H1 (cell line): ENCODE results near the gene TMPRSS9. TPM values are rescaled to one million over a fixed set of nuclear protein-coding genes. Genes with fewer than 3 reads are reported as not detected.

Source experiments
- CTCF ChIA-PET: fragments of 300-600 bp; sonication (Branson Sonifier 250); formaldehyde crosslinking; loops from one replicate; lab custom pipeline; 2021; ENCODE audit not compliant: partially characterized antibody; lab: Charles Lee
- POLR2A ChIA-PET: fragments of 300-600 bp; sonication (Branson Sonifier 250); formaldehyde crosslinking; loops from one replicate; lab custom pipeline; 2021; ENCODE audit warnings: inconsistent platforms; ENCODE audit not compliant: partially characterized antibody; lab: Charles Lee
- DNase-seq, 2 experiments: peaks; one replicate each; pipeline versions ENCODE4 v3.0.0 to v3.0.0-alpha.2; 2010 to 2022; ENCODE audit warnings: low spot score in 2 of 2, low read depth in 1 of 2, mixed read lengths in 1 of 2
- FAIRE-seq: peaks from 2 replicates; lab custom pipeline; 2011; peaks lifted over from hg19 to GRCh38; lab: Jason Lieb, UNC
- H2AFZ ChIP-seq: 2 replicates; pipeline ENCODE4 v1.8.1; 2012; ENCODE audit warnings: low read length, inconsistent platforms
- H2AK5ac ChIP-seq: 2 replicates; pipeline ENCODE4 v1.6.1; 2013; ENCODE audit warnings: low read depth, low read length
- H2BK120ac ChIP-seq: replicated peaks from 2 replicates; pipeline ENCODE3; 2013; ENCODE audit warnings: low read depth, low read length, inconsistent platforms
- H2BK12ac ChIP-seq: 2 replicates; pipeline ENCODE4 v1.6.1; 2013; ENCODE audit warnings: low read depth, low read length
- H2BK15ac ChIP-seq: 2 replicates; pipeline ENCODE4 v1.6.1; 2013; ENCODE audit warnings: low read length
- H2BK20ac ChIP-seq: 2 replicates; pipeline ENCODE4 v1.6.1; 2013; ENCODE audit warnings: low read length
- H2BK5ac ChIP-seq: 2 replicates; pipeline ENCODE4 v1.6.1; 2013; ENCODE audit warnings: low read depth, low read length
- H3K14ac ChIP-seq: 2 replicates; pipeline ENCODE4 v1.6.1; 2013; ENCODE audit warnings: inconsistent platforms; ENCODE audit not compliant: insufficient read length
- H3K18ac ChIP-seq: 2 replicates; pipeline ENCODE4 v1.6.1; 2013; ENCODE audit warnings: low read length; ENCODE audit errors: extremely low read depth
- H3K23ac ChIP-seq: 2 replicates; pipeline ENCODE4 v1.6.1; 2013; ENCODE audit warnings: inconsistent platforms; ENCODE audit not compliant: insufficient read length
- H3K23me2 ChIP-seq: 2 replicates; pipeline ENCODE4 v1.6.1; 2013; ENCODE audit warnings: low read depth, low read length
- H3K27ac ChIP-seq: 2 replicates; pipeline ENCODE4 v1.6.1; 2011; ENCODE audit warnings: low read depth, low read length, inconsistent platforms
- H3K27me3 ChIP-seq, 4 experiments: replicated peaks in 1 of 4; 1 replicate in 1 of 4; 2 replicates in 3 of 4; pipeline versions ENCODE4 v1.6.1 to v1.8.1; 2011 to 2013; ENCODE audit warnings: low read length in 3 of 4, mild to moderate bottlenecking in 3 of 4, inconsistent platforms in 2 of 4, mixed read lengths in 2 of 4, moderate library complexity in 1 of 4; ENCODE audit not compliant: control insufficient read depth in 3 of 4, insufficient read depth in 3 of 4; ENCODE audit errors: extremely low read depth in 1 of 4
- H3K36me3 ChIP-seq, 4 experiments: 2 replicates each; pipeline versions ENCODE4 v1.6.1 to v1.8.1; 2011 to 2013; ENCODE audit warnings: mild to moderate bottlenecking in 4 of 4, low read length in 3 of 4, moderate library complexity in 2 of 4, control low read depth in 1 of 4, inconsistent platforms in 1 of 4; ENCODE audit not compliant: insufficient read depth in 4 of 4, control insufficient read depth in 2 of 4
- H3K4ac ChIP-seq: replicated peaks from 2 replicates; pipeline ENCODE3; 2013; ENCODE audit warnings: low read length, low read depth, mixed read lengths, inconsistent platforms; ENCODE audit not compliant: insufficient read length
- H3K4me1 ChIP-seq, 4 experiments: replicated peaks in 1 of 4; 1 replicate in 1 of 4; 2 replicates in 3 of 4; pipeline versions ENCODE4 v1.6.1 to v1.8.1; 2011 to 2013; ENCODE audit warnings: low read length in 3 of 4, inconsistent platforms in 2 of 4, mixed read lengths in 1 of 4; ENCODE audit not compliant: insufficient read depth in 4 of 4, control insufficient read depth in 3 of 4
- H3K4me2 ChIP-seq, 2 experiments: 2 replicates each; pipeline versions ENCODE4 v1.6.1 to v1.8.1; 2011 to 2013; ENCODE audit warnings: low read depth in 2 of 2, low read length in 2 of 2, control low read depth in 1 of 2, inconsistent platforms in 1 of 2, mild to moderate bottlenecking in 1 of 2; ENCODE audit not compliant: insufficient read depth in 1 of 2
- H3K4me3 ChIP-seq, 4 experiments: fragments of 200-600, 300-600 bp in 1 of 4; sonication (generic), shearing (Covaris generic), sonication (Bioruptor Twin) in 1 of 4; 2 replicates each; pipeline versions ENCODE4 v1.5.1 to v1.8.1; 2011 to 2016; ENCODE audit warnings: low read length in 4 of 4, low read depth in 3 of 4, control low read depth in 2 of 4, inconsistent platforms in 2 of 4, mild to moderate bottlenecking in 2 of 4, mixed read lengths in 1 of 4, moderate library complexity in 1 of 4; ENCODE audit not compliant: insufficient read depth in 2 of 4; ENCODE audit errors: extremely low read depth in 1 of 4
- H3K56ac ChIP-seq: replicated peaks from 2 replicates; pipeline ENCODE3; 2013; ENCODE audit warnings: low read depth, mild to moderate bottlenecking, mixed read lengths, low read length, inconsistent platforms; ENCODE audit not compliant: insufficient read length
- H3K79me1 ChIP-seq: 2 replicates; pipeline ENCODE4 v1.6.1; 2013; ENCODE audit warnings: low read depth, low read length, control low read depth
- H3K79me2 ChIP-seq, 2 experiments: 2 replicates each; pipeline versions ENCODE4 v1.6.1 to v1.8.1; 2012 to 2013; ENCODE audit warnings: low read length in 2 of 2, mild to moderate bottlenecking in 2 of 2, inconsistent platforms in 1 of 2; ENCODE audit not compliant: insufficient read depth in 2 of 2, control insufficient read depth in 1 of 2
- H3K9ac ChIP-seq, 4 experiments: replicated peaks in 1 of 4; 1 replicate in 1 of 4; 2 replicates in 3 of 4; pipeline versions ENCODE4 v1.6.1 to v1.8.1; 2011 to 2013; ENCODE audit warnings: low read depth in 3 of 4, low read length in 3 of 4, control low read depth in 2 of 4, mild to moderate bottlenecking in 2 of 4, moderate library complexity in 2 of 4, inconsistent platforms in 1 of 4; ENCODE audit errors: extremely low read depth in 1 of 4
- H3K9me3 ChIP-seq, 2 experiments: 2 replicates each; pipeline versions ENCODE4 v1.6.1 to v1.8.1; 2012 to 2013; ENCODE audit warnings: mild to moderate bottlenecking in 2 of 2, moderate library complexity in 2 of 2, control low read depth in 1 of 2, inconsistent platforms in 1 of 2, low read depth in 1 of 2, low read length in 1 of 2, mixed read lengths in 1 of 2; ENCODE audit not compliant: insufficient read depth in 2 of 2
- H4K20me1 ChIP-seq, 2 experiments: replicated peaks in 1 of 2; 2 replicates each; pipeline versions ENCODE3 to v1.8.1; 2011 to 2013; ENCODE audit warnings: inconsistent platforms in 2 of 2, low read length in 2 of 2, mild to moderate bottlenecking in 1 of 2; ENCODE audit not compliant: insufficient read depth in 2 of 2, control insufficient read depth in 1 of 2
- H4K5ac ChIP-seq: 2 replicates; pipeline ENCODE4 v1.6.1; 2013; ENCODE audit warnings: low read length, low read depth, mixed read lengths, inconsistent platforms; ENCODE audit not compliant: insufficient read length
- H4K8ac ChIP-seq: 2 replicates; pipeline ENCODE4 v1.8.0; 2013; ENCODE audit warnings: mild to moderate bottlenecking, moderate library complexity, low read length, inconsistent platforms; ENCODE audit not compliant: insufficient read depth; ENCODE audit errors: extremely low read depth
- H4K91ac ChIP-seq: replicated peaks from 2 replicates; pipeline ENCODE3; 2013; ENCODE audit warnings: low read length, mixed read lengths, inconsistent platforms; ENCODE audit not compliant: insufficient read length
- ASH2L ChIP-seq: fragments of 200-600, 300-600 bp; sonication (generic); IDR thresholded peaks from one replicate; pipeline ENCODE4 v1.7.1; 2017; ENCODE audit warnings: low read length
- CBX8 ChIP-seq: fragments of 300-800, 300-1000 bp; sonication (generic); IDR thresholded peaks from 2 replicates; pipeline ENCODE4 v1.7.1; 2016; ENCODE audit warnings: low read depth, low read length, borderline replicate concordance
- CEBPB ChIP-seq: IDR thresholded peaks from 2 replicates; pipeline ENCODE4 v1.6.1; 2012; ENCODE audit warnings: low read depth, low read length
- CTBP2 ChIP-seq: IDR thresholded peaks from 2 replicates; pipeline ENCODE4 v1.7.0; 2011; ENCODE audit warnings: borderline replicate concordance, mild to moderate bottlenecking, moderate library complexity, mixed read lengths, low read length; ENCODE audit not compliant: insufficient read depth, insufficient read length
- EP300 ChIP-seq, 2 experiments: IDR thresholded peaks; 1 replicate in 1 of 2; 2 replicates in 1 of 2; pipeline ENCODE4 v1.6.1; 2011 to 2012; ENCODE audit warnings: low read depth in 2 of 2, low read length in 2 of 2, mild to moderate bottlenecking in 2 of 2, borderline replicate concordance in 1 of 2, inconsistent platforms in 1 of 2, moderate library complexity in 1 of 2
- GABPA ChIP-seq: IDR thresholded peaks from 2 replicates; pipeline ENCODE4 v1.6.1; 2011; ENCODE audit warnings: mild to moderate bottlenecking, low read length, moderate library complexity, borderline replicate concordance; ENCODE audit not compliant: insufficient read depth
- HDAC2 ChIP-seq, 2 experiments: fragments of 300-600 bp in 1 of 2; sonication (generic) in 1 of 2; IDR thresholded peaks; 2 replicates each; pipeline ENCODE4 v1.6.1; 2011 to 2012; ENCODE audit warnings: low read depth in 2 of 2, low read length in 2 of 2, mild to moderate bottlenecking in 2 of 2, moderate library complexity in 2 of 2, borderline replicate concordance in 1 of 2, inconsistent platforms in 1 of 2
- HDAC6 ChIP-seq: IDR thresholded peaks from one replicate; pipeline ENCODE4 v1.7.1; 2012; ENCODE audit warnings: low read depth, mild to moderate bottlenecking, inconsistent platforms, low read length, moderate library complexity
- PHF8 ChIP-seq: fragments of 200-600 bp; sonication (generic); conservative IDR thresholded peaks from 2 replicates; pipeline ENCODE4 v1.7.1; 2012; ENCODE audit warnings: low read depth, mild to moderate bottlenecking, inconsistent platforms, low read length, moderate library complexity
- SUZ12 ChIP-seq: fragments of 200-600 bp; sonication (generic); IDR thresholded peaks from 2 replicates; pipeline ENCODE4 v1.6.1; 2012; ENCODE audit warnings: mild to moderate bottlenecking, inconsistent platforms, low read length, moderate library complexity, mixed read lengths
- WGBS, 2 experiments: shearing (Covaris generic) in 1 of 2; methylation state at CpG; one replicate each; pipeline versions ENCODE4 v1.1.6 to v1.1.7; 2013 to 2015; ENCODE audit warnings: low lambda C conversion rate in 2 of 2, mixed read lengths in 2 of 2, inconsistent platforms in 1 of 2, low coverage in 1 of 2, missing lambda C conversion rate in 1 of 2; ENCODE audit not compliant: insufficient replicate concordance in 2 of 2, insufficient coverage in 1 of 2, insufficient read length in 1 of 2; ENCODE audit errors: extremely low coverage in 1 of 2, missing lambda C conversion rate in 1 of 2; 5-methylcytosine and 5-hydroxymethylcytosine counted together
- polyA plus RNA-seq, 7 experiments: library from polyadenylated mRNA; depleted of rRNA in 3 of 7; stranded (reverse) in 5 of 7; unstranded in 2 of 7; fragments of >200 nt in 5 of 7; fragments of 200-250 nt in 2 of 7; gene quantifications; 1 replicate in 5 of 7; 2 replicates in 1 of 7; 4 replicates in 1 of 7; pipeline versions ENCODE4 v1.2.1 to v1.2.3, GENCODE V29; 2011 to 2013; ENCODE audit warnings: missing spikeins in 2 of 7, mixed read lengths in 2 of 7
- total RNA-seq: library from RNA; stranded (reverse); fragmentation: NEBNext Ultra II Directional; extraction: Animal tissue kit (Norgen Biotek cat#: 25700); gene quantifications from 2 replicates; pipeline ENCODE4 v1.2.1, GENCODE V29; 2021
- TF ChIP-seq, protein P1 (sequence below): IDR thresholded peaks from 2 replicates; pipeline ENCODE4 v1.6.1; 2011; ENCODE audit warnings: low read length, improper control_type of control experiment

TMPRSS9 gene
- total and polyA plus RNA-seq, 2 of the 8 experiments (the other 6 are each of a cell fraction or from before 2014, with no cell fraction given): 0.15 to 0.19 TPM

DNA sequence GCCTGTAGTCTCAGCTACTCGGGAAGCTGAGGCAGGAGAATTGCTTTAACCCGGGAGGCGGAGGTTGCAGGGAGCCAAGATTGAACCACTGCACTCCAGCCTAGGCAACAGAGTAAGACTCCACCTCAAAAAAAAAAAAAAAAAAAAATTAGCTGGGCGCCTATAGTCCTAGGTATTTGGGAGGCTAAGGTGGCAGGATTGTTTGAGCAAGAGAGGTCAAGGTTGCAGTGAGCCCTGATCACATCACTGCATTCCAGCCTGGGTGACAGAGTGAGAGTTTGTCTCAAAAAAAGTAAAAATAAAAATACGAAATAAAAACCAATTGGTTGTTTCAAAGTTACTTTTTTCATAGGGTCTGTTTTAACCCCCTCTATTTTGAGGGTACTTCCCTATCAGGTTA lies 98.0 kb downstream of the TMPRSS9 start:
- H3K36me3 ChIP-seq: no peaks in the 10 kb centered on the region
- ChIA-PET CTCF (interaction anchor here (1.1 to 1.6 kb wide), 2 partner anchors 151 to 154 kb away, joined by 3 read pairs; no protein-coding TSS in a partner anchor), POLR2A (interaction anchor here (5.7 to 6.4 kb wide), 2 partner anchors 18 to 30 kb away, joined by 45 to 76 read pairs; partner anchors contain the start of genes GADD45B and TIMM13)
- no peak for DNase-seq
- peaks cover 18 to 21% of the 10 kb centered on the region in 2 experiments for H4K20me1 ChIP-seq
- H3K4ac ChIP-seq: no peak overlapping the region
- H4K8ac ChIP-seq: no peak overlapping the region
- no peaks in the 10 kb centered on the region for H3K27me3 ChIP-seq
- no peak overlapping the region for H4K5ac ChIP-seq
- H3K18ac ChIP-seq: no peak overlapping the region
- no peak for TF ChIP-seq ASH2L
- TF ChIP-seq SUZ12: no peak
- TF ChIP-seq HDAC2 (IDR thresholded peaks at IDR 0.05; ENCODE audit: borderline replicate concordance in 1 of 2, low read depth in 2 of 2, low read length in 2 of 2): no peak
- TF ChIP-seq EP300 (IDR thresholded peaks at IDR 0.05; ENCODE audit: borderline replicate concordance in 1 of 2, low read depth in 2 of 2, low read length in 2 of 2): no peak
- TF ChIP-seq CBX8: no peak
- no peak for TF ChIP-seq PHF8
- no peak for TF ChIP-seq CEBPB
- TF ChIP-seq HDAC6: no peak
- TF ChIP-seq, protein P1, sequence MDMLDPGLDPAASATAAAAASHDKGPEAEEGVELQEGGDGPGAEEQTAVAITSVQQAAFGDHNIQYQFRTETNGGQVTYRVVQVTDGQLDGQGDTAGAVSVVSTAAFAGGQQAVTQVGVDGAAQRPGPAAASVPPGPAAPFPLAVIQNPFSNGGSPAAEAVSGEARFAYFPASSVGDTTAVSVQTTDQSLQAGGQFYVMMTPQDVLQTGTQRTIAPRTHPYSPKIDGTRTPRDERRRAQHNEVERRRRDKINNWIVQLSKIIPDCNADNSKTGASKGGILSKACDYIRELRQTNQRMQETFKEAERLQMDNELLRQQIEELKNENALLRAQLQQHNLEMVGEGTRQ: no peak
- no peak for TF ChIP-seq CTBP2
- TF ChIP-seq GABPA: no peak
- TF ChIP-seq, all 59 proteins: peak for 0
- no peak overlapping the region for H2BK15ac ChIP-seq
- H3K27ac ChIP-seq: no peak overlapping the region
- H3K9ac ChIP-seq: no peak overlapping the region
- no peak overlapping the region for H3K56ac ChIP-seq
- peaks cover 2% of the 10 kb centered on the region; the same call in 1 of the 2 replicates for H3K23me2 ChIP-seq
- H2BK12ac ChIP-seq: no peak overlapping the region
- peaks cover 6% of the 10 kb centered on the region for H3K79me1 ChIP-seq
- H2BK120ac ChIP-seq: no peak overlapping the region
- no peak overlapping the region for H3K4me2 ChIP-seq
- H3K9me3 ChIP-seq: no peaks in the 10 kb centered on the region
- no peak overlapping the region for H3K4me3 ChIP-seq
- no peak overlapping the region for H2BK20ac ChIP-seq
- peaks cover 0 to 9% (median 3%) of the 10 kb centered on the region in 4 experiments; a peak in 5 of 7 replicates for H3K4me1 ChIP-seq
- no peak overlapping the region for H4K91ac ChIP-seq
- FAIRE-seq: no peak
- no peak overlapping the region for H3K23ac ChIP-seq
- peaks cover 25 to 36% of the 10 kb centered on the region in 2 experiments for H3K79me2 ChIP-seq
- 94% methylated on average over 5 of the region's 5 CpGs; no CpG with 5 or more reads in 1 of the 2 experiments for WGBS, 2 experiments
- no peak overlapping the region for H3K14ac ChIP-seq
- no peak overlapping the region for H2AFZ ChIP-seq
- H2AK5ac ChIP-seq: no peak overlapping the region
- no peak overlapping the region for H2BK5ac ChIP-seq
